Heart right ventricle (tissue), 16 donors: ENCODE data around the gene CBX3. TPM values are rescaled to one million over a fixed set of nuclear protein-coding genes. Genes with fewer than 3 reads are reported as not detected.

Experiments
- ATAC-seq, 8 donors: fragments of 200-7000 bp; cut with Tn5 transposase; one replicate each; pipeline ENCODE4 v1.9.1; 2020; ENCODE audit warnings: mild to moderate bottlenecking in 8 of 8, moderate library complexity in 8 of 8, moderate number of reproducible peaks in 1 of 8
- DNase-seq, 2 donors: peaks; one replicate each; pipeline ENCODE4 v3.0.0-alpha.2; 2020
- H3K27ac ChIP-seq, 10 donors: fragments of 200-600 bp; sonication (generic) in 2 of 10; one replicate each; pipeline versions ENCODE4 v1.5.0 to v1.8.0; 2020 to 2022; ENCODE audit warnings: mild to moderate bottlenecking in 3 of 10
- H3K27me3 ChIP-seq, 7 donors: fragments of 200-600 bp; one replicate each; pipeline ENCODE4 v1.8.0; 2021 to 2022; ENCODE audit warnings: mild to moderate bottlenecking in 2 of 7
- H3K36me3 ChIP-seq, 9 donors: fragments of 200-600 bp; sonication (generic) in 1 of 9; one replicate each; pipeline versions ENCODE4 v1.5.0 to v1.8.0; 2020 to 2022; ENCODE audit warnings: mild to moderate bottlenecking in 2 of 9
- H3K4me1 ChIP-seq, 9 donors: fragments of 200-600 bp; sonication (generic) in 1 of 9; one replicate each; pipeline versions ENCODE4 v1.5.0 to v1.8.0; 2020 to 2022; ENCODE audit warnings: mild to moderate bottlenecking in 4 of 9
- H3K4me3 ChIP-seq, 10 donors: fragments of 200-600 bp; sonication (generic) in 2 of 10; one replicate each; pipeline versions ENCODE4 v1.5.0 to v1.8.0; 2020 to 2022; ENCODE audit warnings: mild to moderate bottlenecking in 7 of 10, moderate library complexity in 2 of 10
- H3K9me3 ChIP-seq, 11 donors: fragments of 200-600 bp in 10 of 11; sonication (generic) in 2 of 11; one replicate each; pipeline versions ENCODE4 v1.5.0 to v1.8.0; 2013 to 2022; ENCODE audit warnings: mild to moderate bottlenecking in 2 of 11, control low read depth in 1 of 11, moderate library complexity in 1 of 11
- CTCF ChIP-seq, 9 donors: fragments of 200-600 bp; sonication (generic) in 2 of 9; IDR thresholded peaks; one replicate each; pipeline versions ENCODE4 v1.5.0 to v1.8.0; 2021 to 2022; ENCODE audit warnings: antibody characterized with exemption in 9 of 9, mild to moderate bottlenecking in 5 of 9, moderate library complexity in 1 of 9
- WGBS, 2 donors: extraction: QIAGEN DNeasy Blood & Tissue Kit; methylation state at CpG; one replicate each; pipeline ENCODE4 v1.1.7; 2013; ENCODE audit warnings: inconsistent platforms in 1 of 2; 5-methylcytosine and 5-hydroxymethylcytosine counted together
- intact Hi-C, 10 donors: fragments of 100-400 bp; cut with DNase I; formaldehyde crosslinking; loops; one replicate each; pipeline versions ENCODE4 v1.11.1 to v1.14.2; 2022
- polyA plus RNA-seq, 2 donors: library from polyadenylated mRNA; stranded (reverse); fragments of 200-250 nt; gene quantifications; one replicate each; pipeline ENCODE4 v1.2.3, GENCODE V29; 2013
- total RNA-seq, 10 donors: library from RNA; stranded (reverse); fragmentation: NEBNext Ultra II Directional in 3 of 10; extraction: Animal tissue kit (Norgen Biotek cat#: 25700) in 3 of 10; gene quantifications; one replicate each; pipeline versions ENCODE4 v1.2.1 to v1.2.4, GENCODE V29; 2021 to 2023
- donor health status: Arrhythmogenic right ventricular cardiomyopathy.
- donor health status: ischemic (EF 13 %, LVEDD 7.1; RV severe dilation, severe dysfunction).
- donor health status: healthy with polysubstance abuse.
- donor health status: DM: no; HTN: yes; CAD: no.
- donor health status: DM: no; HTN: no; CAD: no.
- donor health status: ischemic (EF 25% LVEDD 6.9; RV normal size, moderate dysfunction).
- donor health status: ischemic (EF 25% LVEDD 5.7; RV mildly dilated, moderate dysfunction).
- donor health status: healthy.
- donor health status: DM: yes; HTN: yes; CAD: no.
- donor health status: Ischemic cardiomyopathy.
- donor health status: ischemic (EF 35%, LVEDD 5.7; RV mildly dilated, moderate dysfunction).
- donor health status: nonischemic (EF 11% LVEDD 7.7; RV severe dilation, severe dysfunction).
- donor health status: DM: yes; HTN: yes; CAD: no.
- donor health status: PGD.
- donor health status: ischemic (EF 29% LVEDD 5.4; RV normal size, mild dysfunction).
- donor health status: nonischemic (EF 23%, LVEDD 6.1; RV moderate dilation, normal function).

The CBX3 gene
- total and polyA plus RNA-seq, 12 donors: 49.0 to 72.6 (median 58.6) TPM

GRCh38 chr7:26233902-26234511, 32.5 kb downstream of the CBX3 start:
- H3K27me3 ChIP-seq: peaks cover 0 to 17% (median 3%) of the 10 kb centered on the region in 7 donors
- no peak for TF ChIP-seq CTCF (IDR thresholded peaks at IDR 0.05)
- no peak for DNase-seq
- ATAC-seq: no peak
- no peak overlapping the region for H3K4me3 ChIP-seq
- H3K36me3 ChIP-seq: no peaks in the 10 kb centered on the region
- 67 to 74% methylated on average over 5 of the region's 5 CpGs for WGBS, 2 donors
- intact Hi-C loops: no loop called here
- H3K27ac ChIP-seq: no peak overlapping the region
- H3K4me1 ChIP-seq: no peaks in the 10 kb centered on the region
- no peaks in the 10 kb centered on the region for H3K9me3 ChIP-seq

- H3K36me3 ChIP-seq: no peaks in the 10 kb centered on the region
- DNase-seq (no peak), ATAC-seq (no peak)
- H3K27ac ChIP-seq: no peak overlapping the region
- no peak for TF ChIP-seq CTCF (IDR thresholded peaks at IDR 0.05)
- no peaks in the 10 kb centered on the region for H3K9me3 ChIP-seq
- 85 to 86% methylated on average over 6 of the region's 6 CpGs for WGBS, 2 donors
- intact Hi-C loops: no loop called here
- H3K27me3 ChIP-seq: peaks cover 0 to 25% (median 3%) of the 10 kb centered on the region in 7 donors
- H3K4me3 ChIP-seq: no peak overlapping the region
- H3K4me1 ChIP-seq: no peaks in the 10 kb centered on the region
Measured at GRCh38 chr7:26237035-26237807, 35.7 kb downstream of the CBX3 start.

- intact Hi-C loops: no loop called here
- H3K27me3 ChIP-seq: peaks cover 0 to 27% (median 0%) of the 10 kb centered on the region in 7 donors
- DNase-seq (no peak), ATAC-seq (no peak)
- no peak for TF ChIP-seq CTCF (IDR thresholded peaks at IDR 0.05)
- H3K27ac ChIP-seq: no peak overlapping the region
- H3K4me1 ChIP-seq: no peaks in the 10 kb centered on the region
- H3K9me3 ChIP-seq: no peaks in the 10 kb centered on the region
- H3K4me3 ChIP-seq: no peak overlapping the region
- WGBS, 2 donors: 63 to 64% methylated on average over 3 of the region's 3 CpGs
- H3K36me3 ChIP-seq: no peaks in the 10 kb centered on the region
Measured at GRCh38 chr7:26238032-26238431, 36.5 kb downstream of the CBX3 start.

GRCh38 chr7:26245150-26245549, 43.6 kb downstream of the CBX3 start:
- DNase-seq (no peak), ATAC-seq (no peak)
- Histone ChIP-seq H3K27ac (no peak overlapping the region), H3K27me3 (peaks cover 0 to 19% (median 4%) of the 10 kb centered on the region in 7 donors), H3K4me1 (no peaks in the 10 kb centered on the region), H3K9me3 (no peaks in the 10 kb centered on the region), H3K36me3 (no peaks in the 10 kb centered on the region), H3K4me3 (no peak overlapping the region)
- intact Hi-C loops: loop anchor here in 1 of 10 donors (10.0 kb wide), 1 partner anchor 90 kb away; the partner anchor contains the start of gene NFE2L3
- TF ChIP-seq CTCF (IDR thresholded peaks at IDR 0.05): no peak
- 92 to 93% methylated on average over 13 of the region's 13 CpGs for WGBS, 2 donors
